HAP-1 (cell line): Measurements from ENCODE around the gene CHRNG.
"Not testable (repeated sequence)": the region's sequence is repeated elsewhere in the genome, so short reads cannot be mapped to it uniquely, and the experiment has no call there.

Experiments used
- DNase-seq, 2 experiments: peaks; one replicate each; pipeline ENCODE4 v3.0.0-alpha.2; 2016 to 2020; ENCODE audit warnings: low spot score in 2 of 2
- H3K27me3 ChIP-seq: fragments of 250-450 bp; sonication (Bioruptor Pico); 2 replicates; pipeline ENCODE4 v1.5.1; 2020; ENCODE audit warnings: low read depth, mild to moderate bottlenecking, moderate library complexity
- H3K36me3 ChIP-seq: fragments of 250-450 bp; sonication (Bioruptor Pico); replicated peaks from 2 replicates; pipeline ENCODE4 v1.5.1; 2020; ENCODE audit warnings: mild to moderate bottlenecking
- H3K4me1 ChIP-seq: fragments of 250-450 bp; sonication (Bioruptor Pico); 2 replicates; pipeline ENCODE4 v1.5.1; 2020; ENCODE audit warnings: mild to moderate bottlenecking
- H3K4me3 ChIP-seq: fragments of 250-450 bp; sonication (Bioruptor Pico); 2 replicates; pipeline ENCODE4 v1.5.1; 2020; ENCODE audit warnings: mild to moderate bottlenecking, moderate library complexity
- H3K9me3 ChIP-seq: fragments of 250-450 bp; sonication (Bioruptor Pico); 2 replicates; pipeline ENCODE4 v1.5.1; 2020; ENCODE audit warnings: mild to moderate bottlenecking, moderate library complexity
- in situ Hi-C: fragments of 300-500 bp; cut with MboI; formaldehyde crosslinking; loops from 3 replicates; pipeline ENCODE4 v1.14.3; 2020; ENCODE audit warnings: low sequenced_read_pairs, inconsistent platforms, mixed read lengths

CHRNG gene

DNA sequence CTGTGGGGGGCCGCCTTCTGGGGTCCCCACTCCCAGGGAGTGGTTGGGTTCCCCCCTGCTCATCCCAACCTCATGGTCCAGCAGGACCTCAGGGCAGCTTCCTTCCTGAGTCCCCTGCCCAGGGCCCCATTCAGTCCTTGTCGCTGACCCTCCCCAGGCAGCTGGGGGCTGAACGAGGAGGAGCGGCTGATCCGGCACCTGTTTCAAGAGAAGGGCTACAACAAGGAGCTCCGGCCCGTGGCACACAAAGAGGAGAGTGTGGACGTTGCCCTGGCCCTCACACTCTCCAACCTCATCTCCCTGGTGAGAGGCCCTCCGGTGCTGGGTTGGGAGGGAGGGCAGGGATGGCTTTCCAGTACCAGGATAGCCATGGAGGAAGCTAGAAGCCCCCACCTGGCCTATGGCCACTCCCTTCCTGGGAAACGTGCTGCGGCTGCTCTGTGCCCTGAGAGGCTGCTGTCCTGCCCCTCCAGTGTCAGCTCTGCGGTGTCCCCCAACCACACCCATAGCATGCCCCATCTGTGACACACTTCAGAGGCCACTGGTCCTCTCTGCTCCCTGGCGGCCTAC, 13.0 kb upstream of the CHRNG start:
- Histone ChIP-seq H3K4me1 (no peaks in the 10 kb centered on the region), H3K27me3 (peaks cover 10% of the 10 kb centered on the region), H3K9me3 (no peaks in the 10 kb centered on the region), H3K4me3 (no peak overlapping the region), H3K36me3 (no peaks in the 10 kb centered on the region)
- in situ Hi-C loops = loop anchor here (5.0 kb wide), 1 partner anchor 624 kb away; no protein-coding TSS in a partner anchor
- DNase-seq = no peak

- Histone ChIP-seq H3K9me3 (no peaks in the 10 kb centered on the region), H3K4me3 (no peak overlapping the region), H3K27me3 (peaks cover 8% of the 10 kb centered on the region), H3K36me3 (no peaks in the 10 kb centered on the region), H3K4me1 (no peaks in the 10 kb centered on the region)
- in situ Hi-C loops = loop anchor here (5.0 kb wide), 1 partner anchor 626 kb away; no protein-coding TSS in a partner anchor
- no peak for DNase-seq
Observed at GRCh38 chr2:232527905-232528470, 11.5 kb upstream of the CHRNG start.

DNA sequence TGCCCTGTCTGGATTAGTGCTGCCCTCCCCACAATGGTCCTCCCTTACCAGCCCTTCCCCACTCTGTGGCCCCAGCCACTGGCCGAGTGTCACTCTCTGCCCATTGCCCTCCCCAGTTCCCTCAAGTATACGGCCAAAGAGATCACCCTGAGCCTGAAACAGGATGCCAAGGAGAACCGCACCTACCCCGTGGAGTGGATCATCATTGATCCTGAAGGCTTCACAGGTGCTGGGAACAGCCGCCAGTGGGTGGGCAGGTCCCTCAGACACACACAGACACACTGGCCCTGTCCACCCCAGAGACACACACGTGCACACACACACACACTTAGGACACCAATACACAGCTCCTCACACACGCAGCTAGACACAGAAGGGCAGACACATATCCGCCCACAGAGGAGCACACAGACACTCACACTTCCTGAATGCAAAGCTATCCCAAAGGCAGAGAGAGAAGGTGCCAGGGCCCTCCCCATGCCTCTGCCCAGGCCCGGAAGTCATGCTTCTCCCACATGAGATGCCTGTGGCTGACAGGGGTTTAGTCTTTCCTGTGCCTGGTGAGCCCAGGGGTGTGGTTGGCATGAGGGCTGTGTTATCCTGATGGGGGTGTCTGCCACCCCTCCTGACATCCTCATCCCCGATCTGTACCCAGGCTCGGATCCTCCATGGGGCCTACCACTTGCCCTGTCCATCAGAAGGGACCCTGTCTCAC, 10.6 kb upstream of the CHRNG start:
- Histone ChIP-seq H3K36me3 (no peaks in the 10 kb centered on the region), H3K27me3 (no peaks in the 10 kb centered on the region), H3K9me3 (no peaks in the 10 kb centered on the region), H3K4me3 (no peak overlapping the region), H3K4me1 (no peaks in the 10 kb centered on the region)
- in situ Hi-C loops = loop anchor here (5.0 kb wide), 1 partner anchor 627 kb away; no protein-coding TSS in a partner anchor
- DNase-seq = no peak

- Histone ChIP-seq H3K9me3 (no peaks in the 10 kb centered on the region), H3K4me3 (no peak overlapping the region), H3K27me3 (no peaks in the 10 kb centered on the region), H3K36me3 (no peaks in the 10 kb centered on the region), H3K4me1 (no peaks in the 10 kb centered on the region)
- in situ Hi-C loops = loop anchor here (5.0 kb wide), 1 partner anchor 628 kb away; no protein-coding TSS in a partner anchor
- DNase-seq = no peak
Observed at GRCh38 chr2:232529806-232530547, 9.5 kb upstream of the CHRNG start.

DNA sequence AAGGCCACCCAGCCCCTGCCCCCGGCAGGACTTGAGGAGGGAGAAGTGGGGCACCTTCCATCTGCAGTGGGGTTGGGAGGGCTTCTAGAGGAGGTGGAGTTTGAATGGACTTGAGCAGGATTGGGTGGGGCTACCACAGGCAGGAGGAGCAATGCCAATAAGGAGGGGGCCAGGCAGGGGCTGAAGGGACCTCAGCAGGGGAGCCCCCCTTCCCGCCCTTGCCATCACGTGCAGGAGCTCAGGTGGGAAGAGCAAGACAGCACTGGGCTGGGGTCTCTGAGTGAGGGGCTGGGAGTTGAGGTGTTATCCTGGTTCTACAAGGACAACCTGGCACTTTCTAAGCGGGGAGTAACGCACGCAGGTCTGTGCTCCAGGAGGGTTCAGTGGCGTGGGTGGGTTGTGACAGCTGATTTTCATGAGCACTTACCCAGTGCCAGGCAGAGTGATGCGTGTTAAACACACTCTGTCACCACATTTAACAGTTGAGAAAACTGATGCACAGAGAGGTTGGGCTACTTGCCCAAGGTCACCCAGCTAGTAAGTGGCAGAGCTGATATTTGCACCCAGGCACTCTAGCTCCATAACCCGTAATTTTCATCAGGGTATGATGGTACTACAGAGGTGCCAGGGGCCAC, 8.7 kb upstream of the CHRNG start:
- no peaks in the 10 kb centered on the region for H3K27me3 ChIP-seq
- no peaks in the 10 kb centered on the region for H3K36me3 ChIP-seq
- in situ Hi-C loops = no loop called here
- DNase-seq = no peak
- no peak overlapping the region for H3K4me3 ChIP-seq
- H3K9me3 ChIP-seq = no peaks in the 10 kb centered on the region
- no peaks in the 10 kb centered on the region for H3K4me1 ChIP-seq

- Histone ChIP-seq H3K4me3 (no peak overlapping the region), H3K9me3 (no peaks in the 10 kb centered on the region), H3K36me3 (no peaks in the 10 kb centered on the region), H3K4me1 (no peaks in the 10 kb centered on the region), H3K27me3 (no peaks in the 10 kb centered on the region)
- in situ Hi-C loops = no loop called here
- no peak for DNase-seq
Observed at GRCh38 chr2:232532419-232532818, 7.1 kb upstream of the CHRNG start.

GRCh38 chr2:232532821-232533220, 6.7 kb upstream of the CHRNG start:
- H3K36me3 ChIP-seq, H3K9me3 ChIP-seq, in situ Hi-C loops, H3K27me3 ChIP-seq, H3K4me3 ChIP-seq, DNase-seq, H3K4me1 ChIP-seq: not testable (repeated sequence)

- no peaks in the 10 kb centered on the region for H3K4me1 ChIP-seq
- DNase-seq = no peak
- no peak overlapping the region for H3K4me3 ChIP-seq
- in situ Hi-C loops = no loop called here
- H3K9me3 ChIP-seq = no peaks in the 10 kb centered on the region
- no peaks in the 10 kb centered on the region for H3K36me3 ChIP-seq
- no peaks in the 10 kb centered on the region for H3K27me3 ChIP-seq
Observed at GRCh38 chr2:232533944-232534710, 5.4 kb upstream of the CHRNG start.

- Histone ChIP-seq H3K4me3 (no peak overlapping the region), H3K36me3 (no peaks in the 10 kb centered on the region), H3K9me3 (no peaks in the 10 kb centered on the region), H3K4me1 (no peaks in the 10 kb centered on the region), H3K27me3 (no peaks in the 10 kb centered on the region)
- DNase-seq = no peak
- in situ Hi-C loops = no loop called here
Observed at GRCh38 chr2:232534940-232535651, 4.4 kb upstream of the CHRNG start.

DNA sequence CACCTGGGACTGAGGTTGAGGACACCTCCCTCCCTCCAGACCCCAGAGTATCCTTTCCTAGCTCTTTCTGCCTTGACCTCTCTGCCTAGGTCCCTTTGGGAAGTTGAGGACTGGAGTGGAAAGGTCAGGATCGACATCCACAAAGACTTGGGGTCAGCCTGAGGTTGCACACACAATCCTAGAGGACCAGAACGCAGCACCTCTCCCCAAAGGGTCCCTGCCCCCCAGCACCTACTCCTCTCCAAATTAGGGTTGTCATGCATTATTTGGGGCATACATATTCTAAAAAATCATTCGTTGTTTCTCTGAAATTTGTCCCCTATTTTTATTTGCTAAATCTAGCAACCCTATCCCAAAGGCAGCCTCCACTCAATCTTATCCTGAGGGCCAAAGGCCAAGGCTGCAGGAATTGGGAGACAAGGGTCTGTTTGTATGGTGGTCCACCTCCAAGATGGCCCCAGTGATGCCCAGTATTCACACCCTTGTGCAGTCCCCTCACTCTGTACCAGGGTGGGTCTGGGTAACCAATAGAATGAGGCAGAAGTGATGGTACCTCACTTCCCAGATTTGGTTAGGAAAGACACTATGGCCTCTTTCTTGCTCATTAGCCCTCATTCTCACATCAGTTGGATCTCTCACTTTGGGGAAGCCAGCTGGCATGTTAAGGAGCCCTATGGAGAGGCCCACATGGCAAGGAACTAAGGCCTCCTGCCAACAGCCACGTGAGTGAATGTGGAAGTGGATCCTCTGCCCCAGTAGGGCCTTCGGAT, 3.5 kb upstream of the CHRNG start:
- DNase-seq = no peak
- H3K4me1 ChIP-seq = no peaks in the 10 kb centered on the region
- H3K4me3 ChIP-seq = no peak overlapping the region
- H3K9me3 ChIP-seq = no peaks in the 10 kb centered on the region
- H3K27me3 ChIP-seq = no peaks in the 10 kb centered on the region
- in situ Hi-C loops = no loop called here
- no peaks in the 10 kb centered on the region for H3K36me3 ChIP-seq

DNA sequence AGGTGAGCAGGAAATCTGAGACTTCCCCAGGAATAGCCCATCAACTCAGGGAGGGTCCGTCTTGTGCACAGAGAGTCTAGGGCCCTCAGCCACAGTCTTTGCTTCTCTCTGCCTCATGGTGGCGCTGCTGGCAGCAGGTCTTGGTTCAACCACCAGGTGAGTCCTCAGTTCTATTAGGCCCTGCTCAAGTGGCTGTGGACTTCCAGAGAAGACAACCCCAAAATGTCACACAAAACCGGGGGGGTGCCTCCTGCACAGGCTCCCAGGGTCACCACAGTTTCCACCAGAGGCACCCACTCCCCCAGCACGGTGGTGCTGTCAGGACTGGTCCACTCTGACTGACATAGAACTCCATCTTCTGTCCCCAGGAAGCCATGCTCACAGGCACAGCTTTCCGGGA, 2.4 kb upstream of the CHRNG start:
- no peaks in the 10 kb centered on the region for H3K36me3 ChIP-seq
- peak in 1 of 2 experiments; percentile 39 for DNase-seq
- H3K4me3 ChIP-seq = no peak overlapping the region
- in situ Hi-C loops = no loop called here
- no peaks in the 10 kb centered on the region for H3K4me1 ChIP-seq
- no peaks in the 10 kb centered on the region for H3K9me3 ChIP-seq
- H3K27me3 ChIP-seq = no peaks in the 10 kb centered on the region

GRCh38 chr2:232537499-232537898, 2.0 kb upstream of the CHRNG start:
- no peaks in the 10 kb centered on the region for H3K36me3 ChIP-seq
- no peaks in the 10 kb centered on the region for H3K4me1 ChIP-seq
- DNase-seq = no peak
- in situ Hi-C loops = no loop called here
- H3K9me3 ChIP-seq = no peaks in the 10 kb centered on the region
- no peaks in the 10 kb centered on the region for H3K27me3 ChIP-seq
- no peak overlapping the region for H3K4me3 ChIP-seq
